ENCODE measurements around the gene ADTRP. TPM values are rescaled to one million over a fixed set of nuclear protein-coding genes. Genes with fewer than 3 reads are reported as not detected.

ADTRP gene
- total and polyA plus RNA-seq, 7 experiments from 2014 or later, result 3.1 to 109 (median 44.3) TPM

DNA sequence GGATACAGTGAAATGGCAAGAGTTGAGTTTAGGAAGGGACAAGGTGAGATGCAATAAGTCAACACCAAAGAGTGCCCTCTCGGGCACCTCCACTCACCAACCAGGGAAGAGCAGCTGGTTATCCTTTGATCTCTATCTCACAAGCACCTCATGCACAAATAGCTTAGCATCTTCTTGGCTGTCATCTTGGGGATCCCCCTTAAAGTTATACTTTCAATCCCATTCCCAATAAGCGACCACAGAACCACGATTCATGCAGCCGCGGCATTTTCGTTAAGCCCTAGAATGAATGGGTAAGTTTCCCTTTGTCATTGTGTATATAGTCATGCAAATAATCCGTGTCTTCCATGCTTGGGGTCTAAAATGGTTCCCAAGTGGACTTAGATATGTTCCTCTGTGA is 73.5 kb downstream of the ADTRP start:
- CTCF ChIA-PET, result no interaction called here
- peaks cover 19 to 67% (median 54%) of the 10 kb centered on the region in 7 donors for H3K4me1 Mint-ChIP-seq

DNA sequence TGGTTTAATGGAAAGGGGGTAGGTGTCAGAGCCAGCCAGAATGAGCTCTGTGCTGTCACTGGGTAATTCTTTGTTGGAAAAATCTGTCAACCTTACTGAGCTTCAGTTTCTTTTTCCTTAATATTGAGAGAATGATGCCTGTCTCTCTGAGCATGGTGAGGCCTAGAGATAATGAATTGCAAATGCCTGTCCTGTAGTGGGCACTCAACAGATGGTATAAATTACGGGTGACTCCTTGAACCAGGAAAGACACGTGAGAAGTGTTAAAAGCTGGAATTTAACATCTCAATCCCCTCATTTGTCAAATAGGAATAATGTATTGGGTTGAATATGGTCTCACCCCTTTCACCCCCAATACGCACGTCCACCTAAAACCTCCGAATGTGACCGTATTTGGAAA is 74.9 kb downstream of the ADTRP start:
- H3K36me3 ChIP-seq (ENCODE audit: control insufficient read depth in 2 of 3, insufficient read depth in 3 of 3, low read length in 3 of 3), result no peaks in the 10 kb centered on the region
- no peak overlapping the region for H3K27ac ChIP-seq (ENCODE audit: low read depth, low read length)
- no peak overlapping the region for H3K4me3 ChIP-seq (ENCODE audit: low read length)
- CTCF ChIA-PET, result interaction anchor here (1.2 kb wide), 1 partner anchor 8 kb away, joined by 3 read pairs; no protein-coding TSS in a partner anchor
- Mint-ChIP-seq H3K9me3 (peaks cover 0 to 5% (median 0%) of the 10 kb centered on the region in 11 donors), H3K4me1 (peaks cover 17 to 64% (median 51%) of the 10 kb centered on the region in 7 donors), H3K36me3 (peaks cover 0 to 3% (median 0%) of the 10 kb centered on the region in 5 donors), H3K27ac (peak overlapping the region in 4 of 9 donors; percentile 41 to 86 (median 63)), H3K4me3 (no peak overlapping the region), H3K27me3 (no peaks in the 10 kb centered on the region)
- DNase-seq, result no peak
- no peaks in the 10 kb centered on the region for H3K9me3 ChIP-seq (ENCODE audit: control insufficient read depth in 2 of 3, low read length in 3 of 3)
- intact Hi-C loops (cut with micrococcal nuclease), result no loop called here
- POLR2A ChIA-PET, result interaction anchor here (1.0 to 1.8 kb wide), 4 partner anchors 8 to 28 kb away, joined by 3 to 9 read pairs (median 4); no protein-coding TSS in a partner anchor
- H3K4me1 ChIP-seq (ENCODE audit: control insufficient read depth in 2 of 2, insufficient read depth in 2 of 2, low read length in 2 of 2), result peaks cover 0 to 18% of the 10 kb centered on the region in 2 donors
- H3K27me3 ChIP-seq (ENCODE audit: control insufficient read depth in 2 of 2, insufficient read depth in 2 of 2, low read length in 2 of 2), result no peaks in the 10 kb centered on the region
- no peak for ATAC-seq

More for the DNA sequence above, 73.5 kb downstream of the ADTRP start:
- H3K9me3 Mint-ChIP-seq, result peaks cover 0 to 7% (median 0%) of the 10 kb centered on the region in 11 donors
- ATAC-seq (no peak), DNase-seq (no peak)
- no peaks in the 10 kb centered on the region for H3K27me3 Mint-ChIP-seq
- intact Hi-C loops (cut with micrococcal nuclease), result no loop called here
- no peak overlapping the region for H3K4me3 ChIP-seq (ENCODE audit: low read length)
- H3K27ac Mint-ChIP-seq, result peak overlapping the region in 3 of 9 donors; percentile 26 to 86 (median 41)
- H3K27me3 ChIP-seq (ENCODE audit: control insufficient read depth in 2 of 2, insufficient read depth in 2 of 2, low read length in 2 of 2), result no peaks in the 10 kb centered on the region
- POLR2A ChIA-PET, result interaction anchor here (1.1 to 1.8 kb wide), 3 partner anchors 9 to 305 kb away, joined by 3 to 9 read pairs (median 4); no protein-coding TSS in a partner anchor
- H3K36me3 Mint-ChIP-seq, result peaks cover 0 to 11% (median 0%) of the 10 kb centered on the region in 5 donors
- no peak overlapping the region for H3K4me3 Mint-ChIP-seq
- H3K27ac ChIP-seq (ENCODE audit: low read depth, low read length), result no peak overlapping the region
- H3K4me1 ChIP-seq (ENCODE audit: control insufficient read depth in 2 of 2, insufficient read depth in 2 of 2, low read length in 2 of 2), result peaks cover 0 to 31% of the 10 kb centered on the region in 2 donors
- no peaks in the 10 kb centered on the region for H3K9me3 ChIP-seq (ENCODE audit: control insufficient read depth in 2 of 3, low read length in 3 of 3)
- no peaks in the 10 kb centered on the region for H3K36me3 ChIP-seq (ENCODE audit: control insufficient read depth in 2 of 3, insufficient read depth in 3 of 3, low read length in 3 of 3)

DNA sequence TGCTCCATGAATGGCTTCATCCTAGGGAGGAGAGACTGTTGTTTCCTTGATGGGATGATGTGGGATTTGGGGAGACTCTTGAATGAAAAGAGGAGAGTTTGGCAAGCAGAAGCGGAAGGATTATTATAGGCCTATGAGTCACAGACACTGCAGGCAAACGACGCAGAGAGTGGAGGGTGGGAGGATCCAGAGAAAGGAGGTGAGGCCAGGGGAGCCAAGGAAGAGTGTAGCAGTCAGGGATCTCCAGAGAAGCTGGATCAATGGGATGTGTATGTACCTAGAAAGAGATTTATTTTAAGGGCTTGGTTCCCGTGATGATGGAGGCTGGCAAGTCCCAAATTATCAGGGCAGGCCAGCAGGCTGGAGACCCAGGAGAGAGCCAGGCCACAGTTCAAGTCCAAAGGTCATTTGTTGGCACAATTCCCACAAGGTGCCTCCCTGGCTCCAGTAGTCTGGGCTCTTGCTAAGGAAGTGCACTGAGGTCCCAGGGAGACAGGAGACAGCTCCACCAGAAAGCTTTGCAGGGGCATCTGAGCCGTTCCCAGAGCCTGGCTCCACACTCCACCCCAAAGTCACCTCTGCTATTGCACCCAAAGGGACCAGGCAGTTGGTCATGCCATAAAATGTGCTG is 76.0 kb downstream of the ADTRP start:
- peaks cover 15 to 56% (median 43%) of the 10 kb centered on the region in 7 donors for H3K4me1 Mint-ChIP-seq
- no peak overlapping the region for H3K4me3 Mint-ChIP-seq
- peak overlapping the region in 5 of 9 donors; percentile 12 to 86 (median 45) for H3K27ac Mint-ChIP-seq
- ChIA-PET CTCF (interaction anchor here (1.2 kb wide), 1 partner anchor 10 kb away, joined by 3 read pairs; no protein-coding TSS in a partner anchor), POLR2A (interaction anchor here (1.0 to 1.1 kb wide), 2 partner anchors 10 to 13 kb away, joined by 3 read pairs; no protein-coding TSS in a partner anchor)
- Histone ChIP-seq H3K27ac (ENCODE audit: low read depth, low read length) (no peak overlapping the region), H3K27me3 (ENCODE audit: control insufficient read depth in 2 of 2, insufficient read depth in 2 of 2, low read length in 2 of 2) (no peaks in the 10 kb centered on the region), H3K9me3 (ENCODE audit: control insufficient read depth in 2 of 3, low read length in 3 of 3) (no peaks in the 10 kb centered on the region), H3K36me3 (ENCODE audit: control insufficient read depth in 2 of 3, insufficient read depth in 3 of 3, low read length in 3 of 3) (no peaks in the 10 kb centered on the region), H3K4me3 (ENCODE audit: low read length) (no peak overlapping the region), H3K4me1 (ENCODE audit: control insufficient read depth in 2 of 2, insufficient read depth in 2 of 2, low read length in 2 of 2) (peaks cover 0 to 9% of the 10 kb centered on the region in 2 donors)
- ATAC-seq (no peak), DNase-seq (no peak)
- no peaks in the 10 kb centered on the region for H3K27me3 Mint-ChIP-seq
- intact Hi-C loops (cut with micrococcal nuclease), result no loop called here
- peaks cover 0 to 3% (median 0%) of the 10 kb centered on the region in 11 donors for H3K9me3 Mint-ChIP-seq
- no peaks in the 10 kb centered on the region for H3K36me3 Mint-ChIP-seq

DNA sequence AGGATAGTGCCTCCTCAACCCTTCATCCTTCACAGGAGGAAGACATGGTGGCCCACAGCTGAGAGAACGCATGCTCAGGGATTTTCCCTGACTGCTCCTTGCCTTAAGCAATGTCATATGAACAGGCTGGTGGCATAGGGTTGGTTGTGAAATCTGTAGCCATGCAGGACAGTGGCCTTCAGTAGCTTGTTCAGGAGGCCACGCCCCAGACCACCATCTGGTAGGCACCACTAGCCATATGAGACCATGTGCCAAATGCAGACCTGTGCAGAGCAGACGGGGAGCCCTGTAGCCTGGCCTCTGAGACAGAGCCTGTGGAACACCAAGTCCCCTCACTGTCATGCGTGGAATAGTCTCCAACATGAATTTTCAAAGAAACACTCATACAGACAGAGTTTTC is 76.5 kb downstream of the ADTRP start:
- H3K27me3 ChIP-seq (ENCODE audit: control insufficient read depth in 2 of 2, insufficient read depth in 2 of 2, low read length in 2 of 2), result no peaks in the 10 kb centered on the region
- peak overlapping the region in 4 of 9 donors; percentile 41 to 86 (median 65) for H3K27ac Mint-ChIP-seq
- no peak overlapping the region for H3K4me3 ChIP-seq (ENCODE audit: low read length)
- H3K36me3 ChIP-seq (ENCODE audit: control insufficient read depth in 2 of 3, insufficient read depth in 3 of 3, low read length in 3 of 3), result no peaks in the 10 kb centered on the region
- H3K9me3 ChIP-seq (ENCODE audit: control insufficient read depth in 2 of 3, low read length in 3 of 3), result no peaks in the 10 kb centered on the region
- ATAC-seq (peak; percentile 27), DNase-seq (no peak)
- POLR2A ChIA-PET, result interaction anchor here (0.7 to 1.7 kb wide), 3 partner anchors 8 to 310 kb away, joined by 3 to 15 read pairs (median 3); no protein-coding TSS in a partner anchor
- H3K36me3 Mint-ChIP-seq, result peaks cover 0 to under 1% (median 0%) of the 10 kb centered on the region in 5 donors
- intact Hi-C loops (cut with micrococcal nuclease), result no loop called here
- peaks cover 0 to 3% (median 0%) of the 10 kb centered on the region in 11 donors for H3K9me3 Mint-ChIP-seq
- H3K27ac ChIP-seq (ENCODE audit: low read depth, low read length), result no peak overlapping the region
- H3K4me1 Mint-ChIP-seq, result peaks cover 14 to 50% (median 37%) of the 10 kb centered on the region in 7 donors
- peaks cover 0 to 9% of the 10 kb centered on the region in 2 donors for H3K4me1 ChIP-seq (ENCODE audit: control insufficient read depth in 2 of 2, insufficient read depth in 2 of 2, low read length in 2 of 2)
- H3K27me3 Mint-ChIP-seq, result no peaks in the 10 kb centered on the region
- no peak overlapping the region for H3K4me3 Mint-ChIP-seq
- CTCF ChIA-PET, result interaction anchor here (0.7 to 1.7 kb wide), 5 partner anchors 10 to 532 kb away, joined by 3 to 5 read pairs (median 4); no protein-coding TSS in a partner anchor

DNA sequence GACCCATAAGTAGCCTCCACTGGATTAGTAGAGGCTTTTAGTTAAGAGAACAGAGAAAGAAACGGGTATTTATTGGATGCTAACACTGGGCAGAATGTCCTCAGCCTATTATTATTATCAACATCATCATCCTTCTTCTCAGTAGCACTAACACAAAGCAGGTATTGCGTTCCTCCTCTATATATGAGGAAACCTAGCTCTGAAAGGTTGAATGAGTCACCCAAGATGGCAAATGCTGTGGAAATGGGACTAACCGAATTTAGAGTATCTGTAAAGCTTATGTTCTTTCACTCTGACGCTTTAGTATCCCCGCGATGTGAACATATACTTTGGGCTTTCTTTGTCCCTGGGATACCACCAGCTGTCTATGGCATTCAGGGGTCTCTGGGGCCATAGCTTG is 77.0 kb downstream of the ADTRP start:
- Histone ChIP-seq H3K36me3 (ENCODE audit: control insufficient read depth in 2 of 3, insufficient read depth in 3 of 3, low read length in 3 of 3) (no peaks in the 10 kb centered on the region), H3K9me3 (ENCODE audit: control insufficient read depth in 2 of 3, low read length in 3 of 3) (no peaks in the 10 kb centered on the region), H3K4me3 (ENCODE audit: low read length) (no peak overlapping the region), H3K4me1 (ENCODE audit: control insufficient read depth in 2 of 2, insufficient read depth in 2 of 2, low read length in 2 of 2) (peaks cover 0 to 9% of the 10 kb centered on the region in 2 donors), H3K27me3 (ENCODE audit: control insufficient read depth in 2 of 2, insufficient read depth in 2 of 2, low read length in 2 of 2) (no peaks in the 10 kb centered on the region), H3K27ac (ENCODE audit: low read depth, low read length) (no peak overlapping the region)
- ATAC-seq (no peak), DNase-seq (no peak)
- peak overlapping the region in 3 of 9 donors; percentile 7 to 86 (median 69) for H3K27ac Mint-ChIP-seq
- H3K27me3 Mint-ChIP-seq, result no peaks in the 10 kb centered on the region
- H3K36me3 Mint-ChIP-seq, result peaks cover 0 to 1% (median 0%) of the 10 kb centered on the region in 5 donors
- ChIA-PET CTCF (interaction anchor here (0.7 to 1.7 kb wide), 6 partner anchors 10 to 533 kb away, joined by 3 to 5 read pairs (median 4); no protein-coding TSS in a partner anchor), POLR2A (interaction anchor here (0.7 to 1.7 kb wide), 3 partner anchors 9 to 311 kb away, joined by 3 to 15 read pairs (median 3); no protein-coding TSS in a partner anchor)
- intact Hi-C loops (cut with micrococcal nuclease), result loop anchor here in 1 of 2 donors (2.0 kb wide), 2 partner anchors 27 to 309 kb away; no protein-coding TSS in a partner anchor
- H3K9me3 Mint-ChIP-seq, result peaks cover 0 to 4% (median 0%) of the 10 kb centered on the region in 11 donors
- peaks cover 13 to 45% (median 35%) of the 10 kb centered on the region in 7 donors for H3K4me1 Mint-ChIP-seq
- no peak overlapping the region for H3K4me3 Mint-ChIP-seq

DNA sequence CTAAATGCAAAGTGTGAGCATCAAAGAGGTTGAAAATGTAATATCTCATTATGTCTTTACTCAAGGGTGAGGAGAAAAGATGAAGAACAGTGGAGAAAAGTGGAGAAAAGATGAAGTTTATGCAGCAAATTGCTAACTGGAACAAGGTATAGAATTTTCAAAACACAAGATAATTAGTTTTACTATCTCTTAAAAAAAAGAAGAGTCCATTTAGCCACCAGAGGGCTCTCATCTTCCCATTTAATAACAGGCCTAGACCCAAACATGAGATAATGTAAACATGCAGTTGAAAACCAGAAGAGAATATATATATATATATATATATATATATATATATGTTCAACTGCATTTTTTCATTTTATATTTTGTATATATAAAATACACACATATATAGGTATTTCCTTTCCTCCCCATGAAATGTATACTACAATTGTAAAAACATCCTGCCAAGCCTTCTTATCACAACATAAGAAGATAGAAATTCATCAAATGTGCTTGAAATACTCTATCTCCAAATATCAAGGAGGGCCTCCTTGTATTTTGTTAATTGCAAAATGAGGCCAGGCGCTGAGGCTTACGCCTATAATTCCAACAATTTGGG is 78.4 kb downstream of the ADTRP start:
- intact Hi-C loops (cut with micrococcal nuclease), result loop anchor here (1.0 to 2.0 kb wide), 8 partner anchors 14 to 589 kb away; no protein-coding TSS in a partner anchor
- Histone ChIP-seq H3K27ac (ENCODE audit: low read depth, low read length) (no peak overlapping the region), H3K27me3 (ENCODE audit: control insufficient read depth in 2 of 2, insufficient read depth in 2 of 2, low read length in 2 of 2) (no peaks in the 10 kb centered on the region), H3K4me1 (ENCODE audit: control insufficient read depth in 2 of 2, insufficient read depth in 2 of 2, low read length in 2 of 2) (peaks cover 0 to 9% of the 10 kb centered on the region in 2 donors), H3K9me3 (ENCODE audit: control insufficient read depth in 2 of 3, low read length in 3 of 3) (no peaks in the 10 kb centered on the region), H3K36me3 (ENCODE audit: control insufficient read depth in 2 of 3, insufficient read depth in 3 of 3, low read length in 3 of 3) (no peaks in the 10 kb centered on the region), H3K4me3 (ENCODE audit: low read length) (no peak overlapping the region)
- ChIA-PET POLR2A (no interaction called here), CTCF (interaction anchor here (1.0 to 1.7 kb wide), 8 partner anchors 8 to 587 kb away, joined by 3 to 7 read pairs (median 4); no protein-coding TSS in a partner anchor)
- H3K27me3 Mint-ChIP-seq, result no peaks in the 10 kb centered on the region
- peak overlapping the region in 3 of 9 donors; percentile 21 to 66 (median 41) for H3K27ac Mint-ChIP-seq
- ATAC-seq (peak; percentile 60), DNase-seq (peak in 7 of 9 donors; percentile 22 to 63 (median 51))
- peaks cover 0 to 4% (median 0%) of the 10 kb centered on the region in 5 donors for H3K36me3 Mint-ChIP-seq
- H3K4me3 Mint-ChIP-seq, result no peak overlapping the region
- H3K9me3 Mint-ChIP-seq, result peaks cover 0 to 4% (median 0%) of the 10 kb centered on the region in 11 donors
- peaks cover 10 to 42% (median 35%) of the 10 kb centered on the region in 7 donors for H3K4me1 Mint-ChIP-seq

Measured in naive thymus-derived CD4-positive, alpha-beta T cell (primary cell).